ENCODE results near the gene CDK2AP2. TPM values are rescaled to one million over a fixed set of nuclear protein-coding genes. Genes with fewer than 3 reads are reported as not detected.

The CDK2AP2 gene
- total and polyA plus RNA-seq, 9 of the 15 experiments (the other 6 are each of a cell fraction or from before 2014, with no cell fraction given), result 4.4 to 47.4 (median 21.7) TPM

DNA sequence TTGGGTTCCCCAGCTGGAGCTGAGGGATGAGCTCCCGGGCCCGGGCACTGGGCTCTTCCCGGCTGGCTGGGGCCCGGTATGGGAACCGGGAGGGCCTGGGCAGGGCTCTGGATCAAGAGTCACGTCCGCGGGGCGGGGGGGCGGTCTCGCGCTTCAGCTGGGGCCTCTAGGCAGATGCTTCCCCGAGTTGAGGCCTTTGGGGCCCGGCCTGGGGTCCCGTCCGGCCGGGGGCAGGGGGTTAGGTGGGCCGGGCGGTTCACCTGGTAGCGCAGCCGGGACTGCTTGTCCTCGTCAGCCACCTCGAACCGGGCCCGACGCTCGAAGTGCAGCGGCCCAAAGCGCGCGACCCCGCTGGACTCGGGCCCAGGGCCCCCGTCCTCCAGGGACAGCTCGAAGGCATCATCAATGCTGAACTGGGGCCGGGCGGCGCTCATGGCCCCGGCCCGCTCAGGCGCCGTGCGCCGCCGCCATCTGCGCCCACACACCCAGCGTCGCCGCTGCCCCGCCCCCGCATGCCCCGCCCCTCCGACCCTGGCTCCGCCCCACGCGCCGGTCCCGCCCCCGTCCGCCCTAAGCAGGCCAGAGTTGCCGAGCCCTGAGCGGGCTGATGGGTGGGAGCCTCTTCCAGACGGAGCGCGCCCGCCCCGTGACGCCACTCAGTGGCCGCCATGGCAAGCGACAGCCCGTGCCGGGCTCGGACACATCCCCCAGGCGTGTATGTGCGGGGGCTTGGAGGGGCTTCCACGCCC lies 39.0 kb downstream of the CDK2AP2 start, which contains the start of gene TMEM134:
TMEM134 (minus strand) TSS at position 493 of the 749 bp plus-strand sequence; CDS start at position 434, 59 bp downstream.
- H4K20me1 ChIP-seq (replicated peaks; ENCODE audit: control insufficient read depth, insufficient read depth, low read length), result no peaks in the 10 kb centered on the region
- WGBS (ENCODE audit: insufficient coverage, low coverage, missing lambda C conversion rate), result under 1% methylated on average over 29 of the region's 76 CpGs
- peaks cover 12% of the 10 kb centered on the region for H3K79me2 ChIP-seq (ENCODE audit: control insufficient read depth, insufficient read depth, low read length)
- H3K9me1 ChIP-seq (ENCODE audit: control insufficient read depth, insufficient read depth, low read length), result no peaks in the 10 kb centered on the region
- DNase-seq (ENCODE audit: extremely low read depth in 1 of 4, low spot score in 3 of 4) (peak; percentile 92 to 96 (median 94)), ATAC-seq (peak; percentile 87), FAIRE-seq (peak; percentile 71)
- no TSS peak for BruUV-seq (replicated peaks)
- no peaks in the 10 kb centered on the region for H3K36me3 ChIP-seq (ENCODE audit: control insufficient read depth, insufficient read depth, low read length)
- H3K4me1 ChIP-seq (replicated peaks in 1 of 2; ENCODE audit: control insufficient read depth in 2 of 2, insufficient read depth in 2 of 2, low read length in 2 of 2), result peaks cover 10 to 43% of the 10 kb centered on the region in 2 experiments; a peak in 4 of 5 replicates
- peak within 1 kb of the TSS; percentile 72 for H3K27ac ChIP-seq (ENCODE audit: extremely low read depth, low read depth, low read length)
- CTCF ChIA-PET (ENCODE audit: low intra/inter-chr PET ratio), result interaction anchor here (0.5 to 1.3 kb wide), 2 partner anchors 43 to 67 kb away, joined by 3 to 4 read pairs; no protein-coding TSS in a partner anchor
- in situ Hi-C loops (cut with MboI), result no loop called here
- POLR2A ChIA-PET, result interaction anchor here (0.6 to 1.7 kb wide), 2 partner anchors 9 to 71 kb away, joined by 3 to 4 read pairs; no protein-coding TSS in a partner anchor
- H3K9ac ChIP-seq (ENCODE audit: insufficient read depth in 1 of 2, low read depth in 2 of 2, low read length in 2 of 2), result peak within 1 kb of the TSS; percentile 76 to 98
- peak within 1 kb of the TSS; percentile 86 for H3K4me2 ChIP-seq (ENCODE audit: insufficient read depth, low read length)
- no peaks in the 10 kb centered on the region for H3K9me3 ChIP-seq (replicated peaks; ENCODE audit: control insufficient read depth, insufficient read depth, low read depth, low read length)
- peak within 1 kb of the TSS; percentile 76 for H3K4me3 ChIP-seq
- peak within 1 kb of the TSS; percentile 96 for H2AFZ ChIP-seq (ENCODE audit: low read depth, low read length)
- intact Hi-C loops (cut with micrococcal nuclease), result loop anchor here (1.0 to 5.0 kb wide), 2 partner anchors 47 to 68 kb away; partner anchors contain the start of gene PPP1CA
- H3K27me3 ChIP-seq (ENCODE audit: control insufficient read depth in 2 of 2, insufficient read depth in 2 of 2, low read length in 2 of 2), result no peaks in the 10 kb centered on the region
- peak in 1 of 2 experiments; percentile 37; a peak in 2 of 4 replicates for TF ChIP-seq SIN3A (IDR thresholded peaks at IDR 0.05; ENCODE audit: borderline replicate concordance in 2 of 2, control insufficient read depth in 1 of 2, low read depth in 2 of 2, low read length in 2 of 2)
- 0 out of 4 replicates have a peak, but pooled peaks of 1 of the 2 experiments have one; percentile 45 for TF ChIP-seq SRF (CRISPR knock-in tag; IDR thresholded peaks at IDR 0.05)
- TF ChIP-seq, protein P1, sequence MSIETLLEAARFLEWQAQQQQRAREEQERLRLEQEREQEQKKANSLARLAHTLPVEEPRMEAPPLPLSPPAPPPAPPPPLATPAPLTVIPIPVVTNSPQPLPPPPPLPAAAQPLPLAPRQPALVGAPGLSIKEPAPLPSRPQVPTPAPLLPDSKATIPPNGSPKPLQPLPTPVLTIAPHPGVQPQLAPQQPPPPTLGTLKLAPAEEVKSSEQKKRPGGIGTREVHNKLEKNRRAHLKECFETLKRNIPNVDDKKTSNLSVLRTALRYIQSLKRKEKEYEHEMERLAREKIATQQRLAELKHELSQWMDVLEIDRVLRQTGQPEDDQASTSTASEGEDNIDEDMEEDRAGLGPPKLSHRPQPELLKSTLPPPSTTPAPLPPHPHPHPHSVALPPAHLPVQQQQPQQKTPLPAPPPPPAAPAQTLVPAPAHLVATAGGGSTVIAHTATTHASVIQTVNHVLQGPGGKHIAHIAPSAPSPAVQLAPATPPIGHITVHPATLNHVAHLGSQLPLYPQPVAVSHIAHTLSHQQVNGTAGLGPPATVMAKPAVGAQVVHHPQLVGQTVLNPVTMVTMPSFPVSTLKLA (conservative IDR thresholded peaks at IDR 0.05), result peak; percentile 70 to 80; a peak in 3 of 4 replicates
- no peak for TF ChIP-seq HDAC6 (IDR thresholded peaks at IDR 0.05; ENCODE audit: low read depth, low read length)
- TF ChIP-seq, protein P2, sequence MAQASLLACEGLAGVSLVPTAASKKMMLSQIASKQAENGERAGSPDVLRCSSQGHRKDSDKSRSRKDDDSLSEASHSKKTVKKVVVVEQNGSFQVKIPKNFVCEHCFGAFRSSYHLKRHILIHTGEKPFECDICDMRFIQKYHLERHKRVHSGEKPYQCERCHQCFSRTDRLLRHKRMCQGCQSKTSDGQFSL (CRISPR knock-in tag; IDR thresholded peaks at IDR 0.05), result 0 out of 2 replicates have a peak, but pooled peaks have one; percentile 71
- TF ChIP-seq, protein P2 (tag; IDR thresholded peaks at IDR 0.05), result no peak
- TF ChIP-seq CC2D1A (IDR thresholded peaks at IDR 0.05), result no peak
- TF ChIP-seq GABPA (tag; conservative IDR thresholded peaks at IDR 0.05; ENCODE audit: low read depth), result 0 out of 2 replicates have a peak, but pooled peaks have one; percentile 42
- TF ChIP-seq SP1 (CRISPR knock-in tag; IDR thresholded peaks at IDR 0.05), result peak; percentile 97
- TF ChIP-seq RAD51 (IDR thresholded peaks at IDR 0.05; ENCODE audit: borderline replicate concordance, low read depth), result no peak
- peak; percentile 46; the same call in 1 of the 2 replicates for TF ChIP-seq FOSL1 (tag; conservative IDR thresholded peaks at IDR 0.05)
- peak; percentile 72; the same call in 1 of the 2 replicates for TF ChIP-seq MTA3 (IDR thresholded peaks at IDR 0.05; ENCODE audit: borderline replicate concordance)
- TF ChIP-seq FOXP1 (CRISPR knock-in tag; IDR thresholded peaks at IDR 0.05), result peak; percentile 42; the same call in 1 of the 2 replicates
- 0 out of 2 replicates have a peak, but pooled peaks have one; percentile 14 for TF ChIP-seq KLF16 (IDR thresholded peaks at IDR 0.05)
- peak; percentile 60 for TF ChIP-seq C11orf30 (IDR thresholded peaks at IDR 0.05; ENCODE audit: low read depth)
- peak; percentile 82 for TF ChIP-seq NEUROD1 (IDR thresholded peaks at IDR 0.05; ENCODE audit: borderline replicate concordance, low read depth, low read length, partially characterized antibody)
- peak; percentile 80 for TF ChIP-seq TBP (optimal IDR thresholded peaks at IDR 0.05; ENCODE audit: low read depth, low read length)
- TF ChIP-seq L3MBTL2 (IDR thresholded peaks at IDR 0.05), result peak; percentile 51; the same call in 1 of the 2 replicates
- TF ChIP-seq PHF20 (IDR thresholded peaks at IDR 0.05; ENCODE audit: partially characterized antibody), result peak; percentile 83
- TF ChIP-seq GABPB1 (CRISPR knock-in tag; IDR thresholded peaks at IDR 0.05), result peak; percentile 78
